K562 (cell line): Measurements from ENCODE around the gene RAP2B. TPM values are rescaled to one million over a fixed set of nuclear protein-coding genes. Genes with fewer than 3 reads are reported as not detected.

Experiments used
- ATAC-seq: fragments of 200-7000 bp; cut with Tn5 transposase; 3 replicates; pipeline ENCODE4 v1.9.1; 2020; ENCODE audit warnings: moderate library complexity
- BruUV-seq: library from RNA; stranded (reverse); fragments of 400-500 nt; replicated peaks from 2 replicates; lab custom pipeline; 2021; lab: Mats Ljungman, UMichigan
- CTCF ChIA-PET: fragments of 300-600 bp; formaldehyde crosslinking; extraction: SDS; loops from one replicate; lab custom pipeline; 2021; ENCODE audit warnings: low intra/inter-chr PET ratio; lab: Yijun Ruan, JAX
- POLR2A ChIA-PET: fragments of 300-600, 350-650 bp; sonication (Branson Sonifier 250); formaldehyde crosslinking; extraction: SDS; loops from one replicate; lab custom pipeline; 2021; ENCODE audit warnings: antibody characterized with exemption, inconsistent platforms; lab: Yijun Ruan, JAX
- DNase-seq, 4 experiments: peaks; one replicate each; pipeline versions ENCODE4 v3.0.0 to v3.0.0-alpha.2; 2011 to 2018; ENCODE audit warnings: low spot score in 3 of 4, mixed read lengths in 3 of 4; ENCODE audit errors: extremely low read depth in 1 of 4
- FAIRE-seq: peaks from 2 replicates; lab custom pipeline; 2011; peaks lifted over from hg19 to GRCh38; lab: Jason Lieb, UNC
- H2AFZ ChIP-seq: 2 replicates; pipeline ENCODE4 v1.6.0; 2011; ENCODE audit warnings: low read depth, low read length, control low read depth, inconsistent platforms
- H3K27ac ChIP-seq: fragments of 200-600 bp; 3 replicates; pipeline ENCODE4 v1.8.0; 2011; ENCODE audit warnings: low read depth, mild to moderate bottlenecking, control low read depth, inconsistent platforms, low read length, moderate library complexity, mixed read lengths; ENCODE audit errors: extremely low read depth
- H3K27me3 ChIP-seq, 2 experiments: fragments of 300-600 bp in 1 of 2; 2 replicates in 1 of 2; 3 replicates in 1 of 2; pipeline versions ENCODE4 v1.6.0 to v1.8.0; 2011; ENCODE audit warnings: inconsistent platforms in 2 of 2, low read length in 2 of 2, mild to moderate bottlenecking in 1 of 2, mixed read lengths in 1 of 2, moderate library complexity in 1 of 2; ENCODE audit not compliant: control insufficient read depth in 2 of 2, insufficient read depth in 2 of 2
- H3K36me3 ChIP-seq: fragments of 300-600 bp; 3 replicates; pipeline ENCODE4 v1.8.0; 2011; ENCODE audit warnings: mild to moderate bottlenecking, low read length, inconsistent platforms; ENCODE audit not compliant: control insufficient read depth, insufficient read depth
- H3K4me1 ChIP-seq, 2 experiments: fragments of 200-600 bp in 1 of 2; replicated peaks in 1 of 2; 2 replicates in 1 of 2; 3 replicates in 1 of 2; pipeline versions ENCODE4 v1.5.1 to v1.8.0; 2011; ENCODE audit warnings: inconsistent platforms in 2 of 2, low read length in 2 of 2, mild to moderate bottlenecking in 1 of 2, mixed read lengths in 1 of 2, moderate library complexity in 1 of 2; ENCODE audit not compliant: control insufficient read depth in 2 of 2, insufficient read depth in 2 of 2
- H3K4me2 ChIP-seq: 2 replicates; pipeline ENCODE4 v1.6.1; 2011; ENCODE audit warnings: low read length, control low read depth, inconsistent platforms, mixed read lengths; ENCODE audit not compliant: insufficient read depth
- H3K4me3 ChIP-seq: fragments of 200-600 bp; sonication (generic), shearing (Covaris generic); 2 replicates; pipeline ENCODE4 v1.5.1; 2016; ENCODE audit warnings: control low read depth, inconsistent platforms
- H3K79me2 ChIP-seq: fragments of 200-600 bp; 3 replicates; pipeline ENCODE4 v1.8.0; 2011; ENCODE audit warnings: low read length, inconsistent platforms; ENCODE audit not compliant: control insufficient read depth, insufficient read depth
- H3K9ac ChIP-seq, 2 experiments: 2 replicates each; pipeline versions ENCODE4 v1.6.0 to v1.6.1; 2011; ENCODE audit warnings: low read depth in 2 of 2, low read length in 2 of 2, control low read depth in 1 of 2, inconsistent platforms in 1 of 2, mild to moderate bottlenecking in 1 of 2, mixed read lengths in 1 of 2; ENCODE audit not compliant: insufficient read depth in 1 of 2
- H3K9me1 ChIP-seq: one replicate; pipeline ENCODE4 v1.6.0; 2011; ENCODE audit warnings: inconsistent platforms, mild to moderate bottlenecking, low read length, moderate library complexity; ENCODE audit not compliant: control insufficient read depth, insufficient read depth
- H3K9me3 ChIP-seq: replicated peaks from 2 replicates; pipeline ENCODE4 v1.5.1; 2011; ENCODE audit warnings: low read depth, low read length, inconsistent platforms; ENCODE audit not compliant: control insufficient read depth, insufficient read depth
- H4K20me1 ChIP-seq: replicated peaks from 2 replicates; pipeline ENCODE4 v1.6.1; 2011; ENCODE audit warnings: low read length, inconsistent platforms, mixed read lengths; ENCODE audit not compliant: control insufficient read depth, insufficient read depth
- BDP1 ChIP-seq: IDR thresholded peaks from 3 replicates; pipeline ENCODE4 v1.6.1; 2011; ENCODE audit not compliant: insufficient read length, insufficient read depth
- CSDE1 ChIP-seq, 2 experiments: fragments of 450-650 bp; IDR thresholded peaks; 2 replicates each; pipeline ENCODE4 v1.6.1; 2016; ENCODE audit warnings: mild to moderate bottlenecking in 1 of 2
- E2F3 ChIP-seq: fragments of 250-450 bp; sonication (Bioruptor Pico); IDR thresholded peaks from 2 replicates; pipeline ENCODE4 v1.4.0; 2020; ENCODE audit warnings: mild to moderate bottlenecking
- EP300 ChIP-seq: IDR thresholded peaks from 2 replicates; pipeline ENCODE4 v1.6.1; 2012; ENCODE audit warnings: low read length, improper control_type of control experiment
- FUS ChIP-seq: fragments of 200-400 bp; formaldehyde crosslinking; optimal IDR thresholded peaks from 2 replicates; pipeline ENCODE3; 2017; ENCODE audit warnings: low read depth, low read length
- GATAD2A ChIP-seq: fragments of 450-650 bp; IDR thresholded peaks from 2 replicates; pipeline ENCODE4 v1.6.1; 2017
- HLTF ChIP-seq: fragments of 450-650 bp; IDR thresholded peaks from 2 replicates; pipeline ENCODE4 v1.6.1; 2016
- KLF6 ChIP-seq: fragments of 250-450 bp; sonication (Bioruptor Pico); IDR thresholded peaks from 2 replicates; pipeline ENCODE4 v1.4.0; 2020; ENCODE audit warnings: mild to moderate bottlenecking, moderate library complexity, borderline replicate concordance
- L3MBTL2 ChIP-seq: fragments of 450-650 bp; IDR thresholded peaks from 2 replicates; pipeline ENCODE4 v1.6.1; 2016; ENCODE audit warnings: mild to moderate bottlenecking, moderate library complexity
- MEIS2 ChIP-seq: fragments of 450-650 bp; IDR thresholded peaks from 2 replicates; pipeline ENCODE4 v1.6.1; 2014; ENCODE audit warnings: mild to moderate bottlenecking; ENCODE audit not compliant: partially characterized antibody
- NBN ChIP-seq: fragments of 450-650 bp; IDR thresholded peaks from 2 replicates; pipeline ENCODE4 v1.6.1; 2016; ENCODE audit warnings: low read depth, mild to moderate bottlenecking
- NFATC3 ChIP-seq: fragments of 450-650 bp; IDR thresholded peaks from 2 replicates; pipeline ENCODE4 v1.6.1; 2017; ENCODE audit warnings: mild to moderate bottlenecking
- PCBP1 ChIP-seq: fragments of 200-400 bp; formaldehyde crosslinking; IDR thresholded peaks from 2 replicates; pipeline ENCODE4 v1.6.1; 2018; ENCODE audit warnings: mild to moderate bottlenecking, low read depth, low read length; ENCODE audit not compliant: poor library complexity, severe bottlenecking
- TEAD4 ChIP-seq, 2 experiments: sonication (generic) in 1 of 2; formaldehyde crosslinking in 1 of 2; IDR thresholded peaks; 2 replicates each; pipeline versions ENCODE4 v1.6.1 to v1.8.0; 2012 to 2022; ENCODE audit warnings: borderline replicate concordance in 1 of 2, inconsistent platforms in 1 of 2, low read length in 1 of 2, mild to moderate bottlenecking in 1 of 2, missing genetic modification reagents in 1 of 2
- WHSC1 ChIP-seq: IDR thresholded peaks from one replicate; pipeline ENCODE4 v1.6.1; 2012; ENCODE audit warnings: low read length, control low read depth, inconsistent platforms
- ZBTB5 ChIP-seq: fragments of 450-650 bp; IDR thresholded peaks from 2 replicates; pipeline ENCODE4 v1.6.1; 2017; ENCODE audit warnings: antibody characterized with exemption
- ZNF134 ChIP-seq: fragments of 250-450 bp; sonication (Bioruptor Pico); conservative IDR thresholded peaks from 2 replicates; pipeline ENCODE4 v1.4.0; 2020
- ZNF274 ChIP-seq: IDR thresholded peaks from 2 replicates; pipeline ENCODE4 v1.6.1; 2011; ENCODE audit warnings: low read depth, mild to moderate bottlenecking, low read length, moderate library complexity, borderline replicate concordance
- ZNF589 ChIP-seq: fragments of 200-800 bp; sonication (Bioruptor generic); IDR thresholded peaks from 2 replicates; pipeline ENCODE4 v1.6.1; 2016; ENCODE audit warnings: low read depth, missing genetic modification characterization, missing compliant biosample characterization
- whole genome bisulfite sequencing: fragments of 100-300 bp; shearing (Covaris generic); methylation state at CpG from one replicate; pipeline ENCODE4 v1.1.6; 2016; ENCODE audit warnings: low coverage, mixed read lengths; ENCODE audit not compliant: insufficient coverage; ENCODE audit errors: missing lambda C conversion rate; 5-methylcytosine and 5-hydroxymethylcytosine counted together
- in situ Hi-C: fragments of 300-500 bp; cut with MboI; formaldehyde crosslinking; loops from 4 replicates; pipeline ENCODE4 v1.15.0; 2018; ENCODE audit warnings: inconsistent platforms, mixed read lengths
- intact Hi-C: fragments of 100-400 bp; cut with micrococcal nuclease; formaldehyde crosslinking; loops from 2 replicates; pipeline ENCODE4 v1.14.2; 2022
- polyA plus RNA-seq, 8 experiments: library from polyadenylated mRNA; depleted of rRNA in 4 of 8; stranded (reverse) in 5 of 8; unstranded in 3 of 8; fragments of >200 nt; fragmentation: Nextera tagmentation in 2 of 8; fragmentation: Illumina TruSeq in 1 of 8; extraction: Ambion mirVana in 2 of 8; extraction: Trizol in 1 of 8; gene quantifications; 2 replicates each; pipeline versions ENCODE4 v1.2.1 to v1.2.3, GENCODE V29; 2011 to 2014; ENCODE audit warnings: inconsistent platforms in 1 of 8, missing spikeins in 1 of 8
- total RNA-seq, 7 experiments: library from RNA; depleted of rRNA in 6 of 7; stranded (reverse); fragments of >200 nt in 6 of 7; fragmentation: Illumina TruSeq in 2 of 7; extraction: Trizol in 2 of 7; gene quantifications; 2 replicates each; pipeline versions ENCODE4 v1.2.1 to v1.2.3, GENCODE V29; 2011 to 2021; ENCODE audit warnings: low replicate concordance in 1 of 7

The RAP2B gene
- total and polyA plus RNA-seq, 9 of the 15 experiments (the other 6 are each of a cell fraction or from before 2014, with no cell fraction given): 9.4 to 31.2 (median 15.8) TPM

GRCh38 chr3:153158961-153159735 is 2.9 kb upstream of the RAP2B start:
- intact Hi-C loops: no loop called here
- no peak overlapping the region for H3K27ac ChIP-seq
- no peak overlapping the region for H2AFZ ChIP-seq
- H3K9me1 ChIP-seq: no peaks in the 10 kb centered on the region
- in situ Hi-C loops: no loop called here
- ATAC-seq (no peak), FAIRE-seq (no peak), DNase-seq (no peak)
- no peak overlapping the region for H3K4me2 ChIP-seq
- BruUV-seq: no TSS peak
- CTCF ChIA-PET: no interaction called here
- H3K9me3 ChIP-seq: 0 out of 2 replicates have a peak, but pooled peaks cover 2% of the 10 kb centered on the region
- POLR2A ChIA-PET: interaction anchor here (1.2 kb wide), 1 partner anchor 19 kb away, joined by 4 read pairs; no protein-coding TSS in a partner anchor
- H3K9ac ChIP-seq: no peak overlapping the region
- 82% methylated on average over 9 of the region's 9 CpGs for WGBS
- no peaks in the 10 kb centered on the region for H3K36me3 ChIP-seq
- TF ChIP-seq HLTF (no peak), FUS (no peak), GATAD2A (no peak), PCBP1 (no peak), KLF6 (no peak), ZNF134 (no peak), TEAD4 (IDR thresholded peaks at IDR 0.05; ENCODE audit: low read length) (no peak), TEAD4 (CRISPR knock-in tag; IDR thresholded peaks at IDR 0.05; ENCODE audit: borderline replicate concordance) (no peak), ZNF274 (no peak), MEIS2 (no peak), NFATC3 (no peak), EP300 (no peak), BDP1 (no peak), CSDE1 (IDR thresholded peaks at IDR 0.05) (no peak), E2F3 (CRISPR knock-in tag) (no peak), L3MBTL2 (no peak), WHSC1 (no peak), ZNF589 (CRISPR knock-in tag) (no peak), NBN (no peak), ZBTB5 (no peak)
- H3K4me3 ChIP-seq: no peak overlapping the region
- peaks cover 22% of the 10 kb centered on the region for H3K79me2 ChIP-seq
- no peaks in the 10 kb centered on the region for H3K27me3 ChIP-seq
- H4K20me1 ChIP-seq: no peaks in the 10 kb centered on the region; the same call in 1 of the 2 replicates
- H3K4me1 ChIP-seq: peaks cover 0 to 24% of the 10 kb centered on the region in 2 experiments; a peak in 2 of 5 replicates
